ENCODE data around the gene HDLBP. TPM values are rescaled to one million over a fixed set of nuclear protein-coding genes. Genes with fewer than 3 reads are reported as not detected.

HDLBP gene, protein sequence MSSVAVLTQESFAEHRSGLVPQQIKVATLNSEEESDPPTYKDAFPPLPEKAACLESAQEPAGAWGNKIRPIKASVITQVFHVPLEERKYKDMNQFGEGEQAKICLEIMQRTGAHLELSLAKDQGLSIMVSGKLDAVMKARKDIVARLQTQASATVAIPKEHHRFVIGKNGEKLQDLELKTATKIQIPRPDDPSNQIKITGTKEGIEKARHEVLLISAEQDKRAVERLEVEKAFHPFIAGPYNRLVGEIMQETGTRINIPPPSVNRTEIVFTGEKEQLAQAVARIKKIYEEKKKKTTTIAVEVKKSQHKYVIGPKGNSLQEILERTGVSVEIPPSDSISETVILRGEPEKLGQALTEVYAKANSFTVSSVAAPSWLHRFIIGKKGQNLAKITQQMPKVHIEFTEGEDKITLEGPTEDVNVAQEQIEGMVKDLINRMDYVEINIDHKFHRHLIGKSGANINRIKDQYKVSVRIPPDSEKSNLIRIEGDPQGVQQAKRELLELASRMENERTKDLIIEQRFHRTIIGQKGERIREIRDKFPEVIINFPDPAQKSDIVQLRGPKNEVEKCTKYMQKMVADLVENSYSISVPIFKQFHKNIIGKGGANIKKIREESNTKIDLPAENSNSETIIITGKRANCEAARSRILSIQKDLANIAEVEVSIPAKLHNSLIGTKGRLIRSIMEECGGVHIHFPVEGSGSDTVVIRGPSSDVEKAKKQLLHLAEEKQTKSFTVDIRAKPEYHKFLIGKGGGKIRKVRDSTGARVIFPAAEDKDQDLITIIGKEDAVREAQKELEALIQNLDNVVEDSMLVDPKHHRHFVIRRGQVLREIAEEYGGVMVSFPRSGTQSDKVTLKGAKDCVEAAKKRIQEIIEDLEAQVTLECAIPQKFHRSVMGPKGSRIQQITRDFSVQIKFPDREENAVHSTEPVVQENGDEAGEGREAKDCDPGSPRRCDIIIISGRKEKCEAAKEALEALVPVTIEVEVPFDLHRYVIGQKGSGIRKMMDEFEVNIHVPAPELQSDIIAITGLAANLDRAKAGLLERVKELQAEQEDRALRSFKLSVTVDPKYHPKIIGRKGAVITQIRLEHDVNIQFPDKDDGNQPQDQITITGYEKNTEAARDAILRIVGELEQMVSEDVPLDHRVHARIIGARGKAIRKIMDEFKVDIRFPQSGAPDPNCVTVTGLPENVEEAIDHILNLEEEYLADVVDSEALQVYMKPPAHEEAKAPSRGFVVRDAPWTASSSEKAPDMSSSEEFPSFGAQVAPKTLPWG (N-terminal part only)
- 531 and 826 TPM in 2 replicates for total RNA-seq

GRCh38 chr2:241315093-241315878 is at the start of gene HDLBP:
Gene HDLBP (minus strand): TSS chr2:241315672. CDS start chr2:241266869, 48,803 bp downstream.
- peak; percentile 94 for DNase-seq (ENCODE audit: low read depth)

DNA sequence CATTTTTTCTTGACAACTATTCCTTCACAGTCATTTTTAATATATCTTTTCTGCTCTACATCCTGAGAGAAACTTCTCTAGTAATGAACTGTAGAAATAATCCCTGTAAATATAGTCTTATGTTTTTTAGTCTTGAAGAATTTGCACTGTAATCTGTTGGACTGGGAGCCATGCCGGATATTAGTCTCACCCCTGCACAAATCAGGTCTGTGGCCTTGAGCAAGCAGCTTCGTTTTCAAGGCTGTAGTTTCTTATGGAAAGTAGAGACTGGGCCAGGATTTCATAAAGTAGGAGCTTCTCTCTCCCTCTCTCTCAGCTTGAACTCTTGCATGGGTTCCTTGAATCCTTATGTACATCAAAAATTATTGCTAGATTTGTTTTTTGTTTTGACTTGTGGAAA is 49.3 kb upstream of the HDLBP start:
- DNase-seq (ENCODE audit: low read depth) = no peak

DNA sequence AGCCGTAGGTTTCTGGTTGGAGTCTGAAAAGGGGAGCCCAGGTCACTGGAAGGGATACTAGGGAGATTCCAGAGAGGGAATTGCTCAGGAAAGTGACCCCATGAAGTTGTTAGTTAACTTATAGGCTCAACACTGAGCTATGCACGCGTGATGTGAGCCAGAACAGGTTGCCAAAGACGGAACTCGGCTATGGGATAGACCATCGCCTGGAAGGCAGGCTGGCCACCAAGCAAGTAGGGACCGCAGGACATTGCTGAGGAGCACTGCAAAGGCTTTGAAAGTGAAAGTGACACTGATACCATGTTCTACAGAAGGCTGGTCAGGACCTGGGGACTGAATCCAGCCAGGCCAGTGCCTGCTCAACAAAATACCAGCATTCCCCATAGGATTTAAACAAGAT is 48.0 kb upstream of the HDLBP start:
- DNase-seq (ENCODE audit: low read depth) = peak; percentile 50

- no peak for DNase-seq (ENCODE audit: low read depth)
These were observed 44.1 kb upstream of the HDLBP start for GRCh38 chr2:241359481-241360045.

DNA sequence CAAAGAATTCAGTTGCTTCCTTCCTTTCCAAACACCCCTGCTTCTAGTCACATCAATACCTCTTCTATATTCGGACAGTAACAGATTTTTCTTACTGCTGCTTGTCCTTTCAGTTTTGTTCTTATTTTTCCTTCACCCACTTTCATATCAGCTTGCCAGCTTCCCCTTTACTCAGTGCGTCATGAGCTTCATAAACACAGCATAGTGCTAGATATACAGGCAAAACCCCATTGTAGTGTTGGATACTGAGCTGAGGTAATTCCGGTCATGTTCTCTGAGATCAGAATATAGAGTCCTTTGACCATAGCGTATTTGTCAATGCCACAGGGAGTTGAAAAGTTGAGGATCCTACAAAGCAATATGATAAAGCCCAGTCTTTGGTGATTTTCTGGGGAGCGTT is 43.0 kb upstream of the HDLBP start:
- DNase-seq (ENCODE audit: low read depth) = no peak

- DNase-seq (ENCODE audit: low read depth) = no peak
These were observed 42.1 kb upstream of the HDLBP start for GRCh38 chr2:241357531-241357930.

GRCh38 chr2:241356871-241357260 is 41.4 kb upstream of the HDLBP start:
- DNase-seq (ENCODE audit: low read depth) = no peak

DNA sequence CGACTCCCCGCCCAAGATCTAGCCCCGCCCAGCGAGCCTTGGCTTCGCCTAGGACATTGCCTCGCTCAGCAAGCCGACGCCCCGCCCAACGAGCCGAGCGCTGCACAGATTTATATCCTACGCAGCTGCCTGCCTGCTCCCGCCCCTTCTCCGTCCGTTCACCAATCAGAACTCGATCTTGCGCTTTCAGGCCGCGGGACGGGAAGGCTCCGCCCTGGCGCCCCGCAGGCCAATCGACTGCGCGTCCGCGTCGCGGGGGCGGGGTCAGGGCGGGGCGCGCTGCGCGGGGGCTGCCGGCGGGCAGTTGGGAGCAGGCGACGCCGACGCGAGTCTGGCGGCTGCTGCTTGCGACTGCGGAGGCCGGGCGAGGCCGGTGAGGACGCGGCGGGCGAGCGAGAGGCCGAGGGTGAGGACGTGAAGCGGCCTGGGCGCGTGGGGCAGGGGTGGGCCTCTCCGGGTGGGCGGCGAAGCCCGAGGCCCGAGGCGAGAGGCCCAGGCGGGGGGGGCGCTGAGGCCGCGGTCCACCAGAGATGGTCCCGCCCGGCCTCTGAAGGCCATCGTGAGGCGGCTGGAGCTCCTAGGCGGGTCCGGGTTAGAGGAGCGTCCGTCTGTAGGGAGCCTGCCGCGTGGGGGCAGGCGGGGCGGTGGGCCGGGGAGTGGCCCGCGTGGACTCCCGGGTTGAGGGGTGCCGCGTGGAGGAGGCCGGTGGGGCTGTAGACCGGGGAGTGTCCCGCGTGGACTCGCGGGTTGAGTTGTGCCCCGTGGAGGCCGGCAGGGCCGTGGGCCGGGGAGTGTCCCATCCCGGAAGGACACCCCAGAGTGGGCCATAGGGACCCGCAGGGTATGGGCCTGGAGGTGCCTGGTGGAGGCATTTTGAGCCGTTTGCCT is 40.8 kb upstream of the HDLBP start, which contains the start of gene FARP2:
TSS of gene FARP2 (plus strand) at position 303 of the 888 bp plus-strand sequence. CDS start 16,823 bp downstream, outside the sequence.
- DNase-seq (ENCODE audit: low read depth) = peak; percentile 97

- DNase-seq (ENCODE audit: low read depth) = peak; percentile 86
These were observed 39.5 kb upstream of the HDLBP start for GRCh38 chr2:241354668-241355658.

GRCh38 chr2:241352227-241352626 is 36.8 kb upstream of the HDLBP start:
- peak; percentile 55 for DNase-seq (ENCODE audit: low read depth)

GRCh38 chr2:241351640-241352031 is 36.2 kb upstream of the HDLBP start:
- DNase-seq (ENCODE audit: low read depth) = peak; percentile 98

- peak; percentile 87 for DNase-seq (ENCODE audit: low read depth)
These were observed 35.6 kb upstream of the HDLBP start for GRCh38 chr2:241350878-241351639.

- no peak for DNase-seq (ENCODE audit: low read depth)
These were observed 35.0 kb upstream of the HDLBP start for GRCh38 chr2:241350530-241350877.

GRCh38 chr2:241349941-241350340 is 34.5 kb upstream of the HDLBP start:
- DNase-seq (ENCODE audit: low read depth) = no peak

GRCh38 chr2:241344925-241345651 is 29.6 kb upstream of the HDLBP start:
- DNase-seq (ENCODE audit: low read depth) = no peak

- no peak for DNase-seq (ENCODE audit: low read depth)
These were observed 25.2 kb upstream of the HDLBP start for GRCh38 chr2:241340631-241341163.

All from renal cortical epithelial cell (primary cell).